ENCODE measurements around the gene MT1E.
A peak's percentile ranks its signal among the peaks of the same experiment; 100 is the strongest.

MT1E gene

DNA sequence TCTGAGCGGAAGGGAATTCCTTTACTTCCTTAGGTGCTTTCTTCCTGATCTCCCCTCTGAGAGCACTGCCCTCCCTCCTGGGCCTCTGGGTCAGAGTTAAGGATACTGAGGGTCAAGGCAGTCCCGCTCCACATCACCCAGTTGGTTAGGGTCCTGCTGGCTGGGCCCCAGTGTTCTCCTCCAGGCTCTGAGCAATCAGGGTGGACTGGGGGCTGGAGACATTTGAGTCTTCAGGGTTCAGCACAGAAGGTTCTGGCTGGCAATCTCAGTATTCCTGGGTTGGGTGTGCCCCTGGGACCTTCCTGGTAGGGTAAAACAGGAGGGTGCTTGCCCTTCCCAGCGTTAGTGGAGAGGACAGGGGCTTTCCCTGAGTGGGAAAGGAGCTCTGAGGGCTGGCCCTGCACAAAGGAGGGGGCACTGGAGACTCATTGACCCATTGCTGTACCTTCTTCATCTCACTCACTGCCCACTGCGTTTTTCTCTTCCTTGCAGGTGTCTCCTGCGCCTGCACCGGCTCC, 7.3 kb downstream of the MT1E start:
- no peak for DNase-seq (ENCODE audit: low spot score)
- H3K27ac ChIP-seq = peak overlapping the region; percentile 85 to 90
- H3K4me3 ChIP-seq = peak overlapping the region; percentile 72
- TF ChIP-seq, protein P1, sequence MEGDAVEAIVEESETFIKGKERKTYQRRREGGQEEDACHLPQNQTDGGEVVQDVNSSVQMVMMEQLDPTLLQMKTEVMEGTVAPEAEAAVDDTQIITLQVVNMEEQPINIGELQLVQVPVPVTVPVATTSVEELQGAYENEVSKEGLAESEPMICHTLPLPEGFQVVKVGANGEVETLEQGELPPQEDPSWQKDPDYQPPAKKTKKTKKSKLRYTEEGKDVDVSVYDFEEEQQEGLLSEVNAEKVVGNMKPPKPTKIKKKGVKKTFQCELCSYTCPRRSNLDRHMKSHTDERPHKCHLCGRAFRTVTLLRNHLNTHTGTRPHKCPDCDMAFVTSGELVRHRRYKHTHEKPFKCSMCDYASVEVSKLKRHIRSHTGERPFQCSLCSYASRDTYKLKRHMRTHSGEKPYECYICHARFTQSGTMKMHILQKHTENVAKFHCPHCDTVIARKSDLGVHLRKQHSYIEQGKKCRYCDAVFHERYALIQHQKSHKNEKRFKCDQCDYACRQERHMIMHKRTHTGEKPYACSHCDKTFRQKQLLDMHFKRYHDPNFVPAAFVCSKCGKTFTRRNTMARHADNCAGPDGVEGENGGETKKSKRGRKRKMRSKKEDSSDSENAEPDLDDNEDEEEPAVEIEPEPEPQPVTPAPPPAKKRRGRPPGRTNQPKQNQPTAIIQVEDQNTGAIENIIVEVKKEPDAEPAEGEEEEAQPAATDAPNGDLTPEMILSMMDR (IDR thresholded peaks at IDR 0.05) = no peak

DNA sequence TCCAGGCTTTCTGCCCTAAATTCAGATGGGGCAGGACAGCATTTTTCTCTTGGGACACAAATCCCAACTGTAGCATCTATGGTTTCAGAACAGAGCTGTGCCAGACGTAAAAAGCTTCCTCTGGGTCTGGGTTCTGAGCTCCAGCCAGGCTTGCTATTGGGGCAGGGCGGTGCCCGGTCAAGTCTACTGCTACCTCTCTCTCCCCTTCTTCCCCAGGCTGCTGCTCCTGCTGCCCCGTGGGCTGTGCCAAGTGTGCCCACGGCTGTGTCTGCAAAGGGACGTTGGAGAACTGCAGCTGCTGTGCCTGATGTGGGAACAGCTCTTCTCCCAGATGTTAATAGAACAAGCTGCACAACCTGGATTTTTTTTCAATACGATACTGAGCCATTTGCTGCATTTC, 8.0 kb downstream of the MT1E start:
- Histone ChIP-seq H3K27ac (peak overlapping the region; percentile 85 to 90), H3K4me3 (peak overlapping the region; percentile 72)
- no peak for DNase-seq (ENCODE audit: low spot score)
- TF ChIP-seq, protein P1 (IDR thresholded peaks at IDR 0.05) = no peak

DNA sequence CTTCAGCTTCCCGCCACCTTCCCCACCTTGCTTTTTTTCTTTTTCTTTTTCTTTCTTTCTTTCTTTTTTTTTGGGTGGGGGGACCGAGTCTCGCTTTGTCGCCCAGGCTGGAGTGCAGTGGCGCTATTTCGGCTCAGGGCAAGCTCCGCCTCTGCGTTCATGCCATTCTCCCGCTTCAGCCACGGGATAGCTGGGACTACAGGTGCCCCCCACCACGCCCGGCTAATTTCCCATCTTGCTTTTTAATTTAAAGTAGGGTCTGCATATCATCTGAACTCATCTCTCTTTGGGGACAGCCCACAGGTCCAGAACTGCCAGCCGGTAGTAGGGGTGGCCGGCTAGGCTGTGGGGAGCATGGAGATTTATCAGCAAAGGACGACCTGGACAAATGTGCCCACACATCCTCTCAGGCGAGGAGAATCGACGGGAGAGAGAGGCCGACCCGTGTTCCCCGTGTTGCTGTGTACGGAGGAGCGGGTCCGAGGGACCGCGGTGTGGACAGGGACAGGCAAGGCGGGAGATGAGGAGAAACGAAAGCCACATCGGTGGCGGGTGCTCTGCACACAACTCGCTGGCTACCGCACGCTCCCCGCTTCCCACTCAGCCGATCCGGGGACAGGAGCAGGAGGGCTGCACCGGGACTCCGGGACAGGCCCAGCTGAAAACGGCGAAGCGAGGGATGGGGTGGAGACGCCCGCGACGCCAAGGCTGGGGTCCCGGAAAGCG, 9.3 kb downstream of the MT1E start:
- TF ChIP-seq, protein P1 (IDR thresholded peaks at IDR 0.05) = no peak
- DNase-seq (ENCODE audit: low spot score) = no peak
- Histone ChIP-seq H3K4me3 (peak overlapping the region; percentile 54), H3K27ac (peak overlapping the region in 1 of 2 donors; percentile 41)

DNA sequence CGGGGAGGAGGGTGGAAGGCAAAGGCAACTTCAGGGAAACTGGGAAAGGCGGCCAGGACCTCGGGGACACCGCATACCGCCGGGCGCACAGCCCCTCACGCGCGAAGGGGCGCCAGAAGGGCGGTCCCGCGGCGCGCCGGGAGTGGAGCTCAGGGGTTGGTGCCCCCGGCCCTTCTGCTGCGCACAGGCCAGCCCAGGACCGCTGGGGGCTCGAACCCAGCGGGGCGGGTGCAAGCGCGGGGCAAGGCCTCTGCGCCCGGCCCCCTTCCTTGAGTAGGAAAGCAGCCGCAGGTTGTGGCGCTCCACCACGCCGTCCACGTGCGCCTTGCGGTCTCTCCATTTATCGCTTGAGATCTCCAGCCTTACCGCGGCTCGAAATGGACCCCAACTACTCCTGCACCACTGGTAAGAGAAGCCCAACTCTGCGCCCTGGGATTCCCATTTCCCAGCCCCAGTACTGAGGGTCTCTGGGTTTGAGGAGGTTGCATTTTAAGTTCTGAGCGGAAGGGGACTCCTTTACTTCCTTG, 9.9 kb downstream of the MT1E start:
- H3K4me3 ChIP-seq = peak overlapping the region; percentile 54
- peak overlapping the region in 1 of 2 donors; percentile 41 for H3K27ac ChIP-seq
- TF ChIP-seq, protein P1 (IDR thresholded peaks at IDR 0.05) = no peak
- DNase-seq (ENCODE audit: low spot score) = no peak

DNA sequence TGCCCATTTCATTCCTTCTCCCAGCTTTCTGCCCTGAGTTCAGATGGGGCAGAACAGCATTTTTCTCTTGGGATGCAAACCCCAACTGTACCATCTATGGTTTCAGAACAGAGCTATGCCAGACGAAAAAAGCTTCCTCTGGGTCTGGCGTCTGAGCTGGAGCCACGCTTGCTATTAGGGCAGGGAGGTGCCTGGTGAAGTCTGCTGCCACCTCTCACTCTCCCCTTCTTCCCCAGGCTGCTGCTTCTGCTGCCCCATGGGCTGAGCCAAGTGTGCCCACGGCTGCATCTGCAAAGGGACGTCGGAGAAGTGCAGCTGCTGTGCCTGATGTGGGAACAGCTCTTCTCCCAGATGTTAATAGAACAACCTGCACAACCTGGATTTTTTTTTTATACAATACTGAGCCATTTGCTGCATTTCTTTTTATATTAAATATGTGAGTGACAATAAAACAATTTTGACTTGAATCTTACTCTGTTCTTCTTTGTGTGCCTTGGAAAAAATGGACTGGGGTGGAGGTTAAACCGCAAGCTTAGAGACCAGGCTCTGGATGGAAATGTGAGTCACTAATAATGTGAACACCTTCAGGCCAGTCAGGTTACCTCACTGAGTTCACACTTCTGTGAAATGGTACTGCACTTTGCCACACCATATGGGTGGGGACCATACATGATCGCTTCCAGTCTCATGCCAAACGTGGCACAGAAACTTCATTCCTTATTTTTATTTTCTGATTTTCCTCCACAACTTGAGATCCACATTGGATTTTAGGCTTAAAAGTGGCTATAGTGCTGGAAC, 11.2 kb downstream of the MT1E start:
- Histone ChIP-seq H3K27ac (no peak overlapping the region), H3K4me3 (no peak overlapping the region)
- TF ChIP-seq, protein P1 (IDR thresholded peaks at IDR 0.05) = no peak
- DNase-seq (ENCODE audit: low spot score) = no peak

DNA sequence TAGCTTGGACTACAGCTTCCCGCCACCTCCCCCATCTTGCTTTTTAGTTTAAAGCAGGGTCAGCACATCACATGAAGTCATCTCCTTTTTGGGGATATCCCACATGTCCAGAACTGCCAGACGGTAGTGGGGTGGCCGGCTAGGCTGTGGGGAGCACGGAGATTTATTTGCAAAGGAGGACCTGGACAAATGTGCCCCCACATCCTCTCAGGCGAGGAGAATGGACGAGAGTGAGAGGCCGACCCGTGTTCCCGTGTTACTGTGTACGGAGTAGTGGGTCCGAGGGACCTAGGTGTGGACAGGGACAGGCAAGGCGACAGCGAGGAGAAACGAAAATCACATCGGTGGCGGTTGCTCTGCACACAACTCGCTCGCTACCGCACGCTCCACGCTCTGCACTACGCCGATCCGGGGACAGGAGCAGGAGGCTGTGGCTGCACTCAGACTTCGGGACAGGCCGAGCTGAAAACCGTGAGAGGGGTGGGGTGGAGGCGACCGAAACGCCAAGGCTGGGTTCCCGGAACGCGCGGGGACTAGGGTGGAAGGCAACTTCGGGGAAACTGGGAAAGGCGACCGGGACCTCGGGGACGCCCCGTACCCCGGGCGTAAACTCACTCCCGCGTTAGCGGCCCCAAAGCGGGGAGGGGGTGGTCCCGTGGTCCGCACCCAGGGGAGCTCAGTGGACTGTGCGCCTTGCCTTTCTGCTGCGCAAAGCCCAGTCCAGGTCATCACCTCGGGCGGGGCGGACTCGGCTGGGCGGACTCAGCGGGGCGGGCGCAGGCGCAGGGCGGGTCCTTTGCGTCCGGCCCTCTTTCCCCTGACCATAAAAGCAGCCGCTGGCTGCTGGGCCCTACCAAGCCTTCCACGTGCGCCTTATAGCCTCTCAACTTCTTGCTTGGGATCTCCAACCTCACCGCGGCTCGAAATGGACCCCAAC, 12.5 kb downstream of the MT1E start, which contains the start of gene MT1A:
TSS of gene MT1A (plus strand) at position 853 of the 937 bp plus-strand sequence. CDS start at position 926, 73 bp downstream.
- peak within 1 kb of the TSS; percentile 70 for H3K4me3 ChIP-seq
- H3K27ac ChIP-seq = peak within 1 kb of the TSS; percentile 81 to 85
- TF ChIP-seq, protein P1 (IDR thresholded peaks at IDR 0.05) = no peak
- peak; percentile 93 for DNase-seq (ENCODE audit: low spot score)

Data from coronary artery (tissue), 2 donors.